Mesendoderm (in vitro differentiated cells): ENCODE results near the gene KRTAP10-10.
"Not testable (repeated sequence)": the region's sequence is repeated elsewhere in the genome, so short reads cannot be mapped to it uniquely, and the experiment has no call there.

Experiments used
- DNase-seq: peaks from one replicate; pipeline ENCODE4 v3.0.0; 2013
- H2AK5ac ChIP-seq: 2 replicates; pipeline ENCODE4 v1.6.1; 2013; ENCODE audit warnings: low read length, inconsistent platforms
- H2BK120ac ChIP-seq: 2 replicates; pipeline ENCODE4 v1.6.1; 2013; ENCODE audit warnings: low read depth, mild to moderate bottlenecking, low read length, moderate library complexity, mixed read lengths
- H2BK15ac ChIP-seq: replicated peaks from 2 replicates; pipeline ENCODE4 v1.6.1; 2013; ENCODE audit warnings: low read depth, mild to moderate bottlenecking, moderate library complexity
- H2BK5ac ChIP-seq: 2 replicates; pipeline ENCODE4 v1.6.1; 2013; ENCODE audit warnings: low read length, inconsistent platforms
- H3K18ac ChIP-seq: 2 replicates; pipeline ENCODE4 v1.6.1; 2013; ENCODE audit warnings: mild to moderate bottlenecking, low read length, mixed read lengths
- H3K23ac ChIP-seq: one replicate; pipeline ENCODE4 v1.6.1; 2013; ENCODE audit warnings: low read length
- H3K27ac ChIP-seq: 2 replicates; pipeline ENCODE4 v1.5.1; 2013; ENCODE audit warnings: low read depth, mild to moderate bottlenecking, inconsistent platforms, low read length, moderate library complexity
- H3K27me3 ChIP-seq: 2 replicates; pipeline ENCODE4 v1.6.1; 2013; ENCODE audit warnings: low read length, control low read depth, mild to moderate bottlenecking, inconsistent platforms; ENCODE audit not compliant: insufficient read depth, poor library complexity
- H3K36me3 ChIP-seq: 2 replicates; pipeline ENCODE4 v1.6.1; 2013; ENCODE audit warnings: low read length, inconsistent platforms; ENCODE audit not compliant: control insufficient read depth, insufficient read depth
- H3K4ac ChIP-seq: one replicate; pipeline ENCODE4 v1.6.1; 2013; ENCODE audit warnings: low read depth, mild to moderate bottlenecking, low read length, moderate library complexity
- H3K4me1 ChIP-seq: 2 replicates; pipeline ENCODE4 v1.6.1; 2013; ENCODE audit warnings: low read depth, low read length, inconsistent platforms; ENCODE audit not compliant: control insufficient read depth
- H3K4me2 ChIP-seq: 2 replicates; pipeline ENCODE4 v1.6.1; 2013; ENCODE audit warnings: low read length
- H3K4me3 ChIP-seq: 2 replicates; pipeline ENCODE4 v1.5.1; 2013; ENCODE audit warnings: mild to moderate bottlenecking, low read length
- H3K56ac ChIP-seq: one replicate; pipeline ENCODE4 v1.6.1; 2013; ENCODE audit warnings: low read length
- H3K79me1 ChIP-seq: 2 replicates; pipeline ENCODE4 v1.6.1; 2013; ENCODE audit warnings: low read length, inconsistent platforms
- H3K79me2 ChIP-seq: 2 replicates; pipeline ENCODE4 v1.6.1; 2013; ENCODE audit warnings: mild to moderate bottlenecking, low read length; ENCODE audit not compliant: control insufficient read depth, insufficient read depth
- H3K9ac ChIP-seq: 2 replicates; pipeline ENCODE4 v1.6.1; 2013; ENCODE audit warnings: low read length, inconsistent platforms
- H4K5ac ChIP-seq: one replicate; pipeline ENCODE4 v1.6.1; 2013; ENCODE audit warnings: low read length
- H4K8ac ChIP-seq: one replicate; pipeline ENCODE4 v1.6.1; 2013; ENCODE audit warnings: low read depth, mild to moderate bottlenecking, control low read depth, low read length, moderate library complexity
- WGBS: extraction: QIAGEN DNeasy Blood & Tissue Kit; methylation state at CpG from one replicate; pipeline ENCODE4 v1.1.7; 2013; ENCODE audit warnings: low lambda C conversion rate, missing lambda C conversion rate; ENCODE audit not compliant: insufficient coverage; ENCODE audit errors: extremely low coverage; 5-methylcytosine and 5-hydroxymethylcytosine counted together

The KRTAP10-10 gene

GRCh38 chr21:44646366-44647221 lies 9.4 kb downstream of the KRTAP10-10 start, which contains the start of gene KRTAP10-11:
Gene KRTAP10-11, plus strand, starts transcription at chr21:44646414. Its CDS starts 45 bp downstream, at chr21:44646459.
- not testable (repeated sequence) for H4K5ac ChIP-seq, H2BK5ac ChIP-seq, H3K4me2 ChIP-seq, H4K8ac ChIP-seq, H3K79me2 ChIP-seq, H3K18ac ChIP-seq, H3K27me3 ChIP-seq, H3K79me1 ChIP-seq, H2BK120ac ChIP-seq, H3K4ac ChIP-seq, DNase-seq, H3K9ac ChIP-seq, H3K4me3 ChIP-seq, H3K23ac ChIP-seq, H2BK15ac ChIP-seq, H2AK5ac ChIP-seq, H3K4me1 ChIP-seq, H3K27ac ChIP-seq, H3K36me3 ChIP-seq
- H3K56ac ChIP-seq = peak within 1 kb of the TSS; percentile 19
- no CpG with 5 or more reads among the region's 21 CpGs for WGBS

- no peak overlapping the region for H3K9ac ChIP-seq
- no peak for DNase-seq
- H3K23ac ChIP-seq = no peak overlapping the region
- no peak overlapping the region for H2AK5ac ChIP-seq
- H2BK15ac ChIP-seq = no peak overlapping the region
- H4K8ac ChIP-seq = no peak overlapping the region
- no peak overlapping the region for H3K4ac ChIP-seq
- no peak overlapping the region for H3K56ac ChIP-seq
- H3K27me3 ChIP-seq = no peaks in the 10 kb centered on the region
- no CpG with 5 or more reads among the region's 8 CpGs for WGBS
- H3K79me2 ChIP-seq = no peaks in the 10 kb centered on the region
- H3K4me2 ChIP-seq = no peak overlapping the region
- no peak overlapping the region for H3K27ac ChIP-seq
- no peaks in the 10 kb centered on the region for H3K79me1 ChIP-seq
- no peak overlapping the region for H3K18ac ChIP-seq
- no peak overlapping the region for H3K4me3 ChIP-seq
- H4K5ac ChIP-seq = no peak overlapping the region
- no peaks in the 10 kb centered on the region for H3K36me3 ChIP-seq
- no peaks in the 10 kb centered on the region for H3K4me1 ChIP-seq
- H2BK5ac ChIP-seq = no peak overlapping the region
- H2BK120ac ChIP-seq = no peak overlapping the region
Observed at GRCh38 chr21:44647222-44647552, 10.0 kb downstream of the KRTAP10-10 start.

GRCh38 chr21:44648557-44649311 lies 11.6 kb downstream of the KRTAP10-10 start:
- DNase-seq = no peak

GRCh38 chr21:44649521-44650100 lies 12.5 kb downstream of the KRTAP10-10 start:
- Histone ChIP-seq H2BK15ac (no peak overlapping the region), H3K18ac (no peak overlapping the region), H3K4me2 (no peak overlapping the region), H3K79me1 (no peaks in the 10 kb centered on the region), H4K5ac (no peak overlapping the region), H3K27me3 (no peaks in the 10 kb centered on the region), H2BK120ac (no peak overlapping the region), H3K9ac (no peak overlapping the region), H3K4me3 (no peak overlapping the region), H3K36me3 (no peaks in the 10 kb centered on the region), H3K27ac (no peak overlapping the region), H3K23ac (no peak overlapping the region), H3K4me1 (no peaks in the 10 kb centered on the region), H2BK5ac (no peak overlapping the region), H3K4ac (no peak overlapping the region), H3K56ac (no peak overlapping the region), H4K8ac (no peak overlapping the region), H2AK5ac (no peak overlapping the region), H3K79me2 (no peaks in the 10 kb centered on the region)
- no peak for DNase-seq
- no CpG with 5 or more reads among the region's 18 CpGs for WGBS

More at GRCh38 chr21:44648557-44649311, 11.6 kb downstream of the KRTAP10-10 start:
- Histone ChIP-seq H3K9ac (no peak overlapping the region), H3K27ac (no peak overlapping the region), H4K5ac (no peak overlapping the region), H2BK120ac (no peak overlapping the region), H2BK15ac (no peak overlapping the region), H3K18ac (no peak overlapping the region), H3K4me1 (no peaks in the 10 kb centered on the region), H3K23ac (no peak overlapping the region), H2AK5ac (no peak overlapping the region), H2BK5ac (no peak overlapping the region), H3K27me3 (no peaks in the 10 kb centered on the region), H3K79me2 (no peaks in the 10 kb centered on the region), H3K4ac (no peak overlapping the region), H4K8ac (no peak overlapping the region), H3K56ac (no peak overlapping the region), H3K4me3 (no peak overlapping the region), H3K4me2 (no peak overlapping the region), H3K36me3 (no peaks in the 10 kb centered on the region), H3K79me1 (no peaks in the 10 kb centered on the region)
- WGBS = no CpG with 5 or more reads among the region's 33 CpGs

- Histone ChIP-seq H3K18ac (no peak overlapping the region), H3K27ac (no peak overlapping the region), H3K27me3 (no peaks in the 10 kb centered on the region), H3K56ac (no peak overlapping the region), H3K79me2 (no peaks in the 10 kb centered on the region), H2BK15ac (no peak overlapping the region), H3K79me1 (no peaks in the 10 kb centered on the region), H3K4me3 (no peak overlapping the region), H3K4me1 (no peaks in the 10 kb centered on the region), H2AK5ac (no peak overlapping the region), H3K36me3 (no peaks in the 10 kb centered on the region), H2BK5ac (no peak overlapping the region), H4K5ac (no peak overlapping the region), H4K8ac (no peak overlapping the region), H2BK120ac (no peak overlapping the region), H3K23ac (no peak overlapping the region), H3K9ac (no peak overlapping the region), H3K4ac (no peak overlapping the region), H3K4me2 (no peak overlapping the region)
- WGBS = no CpG with 5 or more reads among the region's 20 CpGs
- no peak for DNase-seq
Observed at GRCh38 chr21:44650265-44650972, 13.3 kb downstream of the KRTAP10-10 start.
